HG03159 (cell line): Measurements from ENCODE around the gene KIF26B.

Experiments
- ATAC-seq: cut with Tn5 transposase; IDR thresholded peaks from one replicate; pipeline ENCODE4 v1.9.1; 2021; ENCODE audit warnings: mild to moderate bottlenecking, moderate library complexity; ENCODE audit not compliant: unreplicated experiment

Gene KIF26B

DNA sequence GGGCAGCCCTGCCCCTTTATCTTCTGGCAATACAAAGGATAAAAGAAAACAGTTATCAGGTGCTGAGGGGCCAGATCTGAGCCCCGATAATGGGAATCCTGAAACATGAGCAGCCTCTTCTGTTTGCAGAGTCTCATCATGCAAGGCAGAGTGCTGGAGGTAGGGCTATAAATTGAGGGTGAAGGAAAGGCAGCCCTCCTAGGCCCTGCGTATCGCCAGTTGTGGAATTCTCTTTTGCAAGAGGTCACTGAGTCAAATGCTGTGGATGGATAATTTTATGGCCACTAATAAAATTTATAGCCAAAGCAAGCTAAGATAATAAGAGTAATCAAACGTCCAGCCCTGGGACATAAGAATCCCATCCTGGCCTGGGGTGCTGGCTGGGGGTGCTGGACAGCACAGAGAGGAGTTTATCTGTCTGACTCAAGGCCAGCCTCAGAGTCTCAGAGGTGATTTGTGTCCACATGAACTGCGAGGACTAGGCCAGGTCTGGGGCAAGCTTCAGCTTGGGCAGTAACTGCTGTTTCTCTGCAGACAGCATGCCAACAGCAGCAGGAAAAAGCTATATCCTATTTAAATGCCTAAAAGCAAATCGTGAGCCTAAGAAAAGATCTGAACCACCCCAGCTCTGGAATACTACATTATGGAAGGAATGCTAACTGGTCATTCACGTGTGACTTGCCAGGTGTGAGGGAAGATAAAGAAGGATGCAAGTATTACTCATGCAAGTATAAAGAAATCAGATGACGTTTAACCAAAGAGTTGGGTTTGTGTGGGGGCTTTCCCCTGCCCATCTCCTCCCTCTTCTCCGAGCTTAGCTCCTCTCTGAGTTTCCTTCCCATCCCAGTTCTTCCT, 254.8 kb downstream of the KIF26B start:
- ATAC-seq = no peak

- no peak for ATAC-seq
Observed at GRCh38 chr1:245411245-245412036, 256.7 kb downstream of the KIF26B start.

DNA sequence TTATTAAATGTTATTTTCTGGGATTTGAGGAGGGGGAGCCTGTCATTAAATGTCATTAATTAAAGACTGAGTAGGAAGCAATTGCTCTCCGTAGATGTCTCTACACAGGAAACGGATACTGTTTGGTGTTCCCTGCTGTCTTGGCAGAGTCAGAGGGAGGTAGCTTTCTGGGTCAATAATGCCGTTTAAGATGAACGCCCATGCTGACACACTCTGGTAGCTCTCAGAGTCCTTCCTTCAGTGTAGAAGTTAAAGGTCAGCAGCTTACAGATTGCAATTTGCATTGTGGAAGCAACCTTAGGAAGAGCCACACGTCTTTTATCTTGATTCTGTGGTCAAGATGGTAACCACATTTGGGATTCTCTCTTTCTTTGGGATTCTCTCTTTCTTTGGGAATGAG, 257.5 kb downstream of the KIF26B start:
- ATAC-seq = no peak

- ATAC-seq = no peak
Observed at GRCh38 chr1:245416781-245417180, 262.0 kb downstream of the KIF26B start.

DNA sequence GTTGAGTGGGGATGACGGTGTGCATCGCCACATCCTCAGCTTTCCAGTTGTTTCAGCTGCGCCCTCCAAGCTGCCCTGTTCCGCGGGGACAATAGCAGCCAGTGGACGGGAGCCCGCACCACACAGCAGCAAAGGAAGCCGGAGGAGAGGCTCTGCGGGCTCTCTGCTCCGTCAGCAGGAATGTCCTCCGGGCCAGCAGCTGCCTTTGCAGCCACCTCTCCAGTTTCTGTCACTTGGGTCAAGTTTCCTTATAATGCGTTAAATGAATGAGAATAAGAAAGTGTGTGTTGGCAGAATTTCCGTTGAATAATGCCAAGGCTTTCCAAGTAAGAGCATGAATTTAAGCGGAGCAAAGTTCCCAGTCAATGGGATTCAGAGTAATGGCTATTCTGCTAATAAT, 263.3 kb downstream of the KIF26B start:
- ATAC-seq = no peak

DNA sequence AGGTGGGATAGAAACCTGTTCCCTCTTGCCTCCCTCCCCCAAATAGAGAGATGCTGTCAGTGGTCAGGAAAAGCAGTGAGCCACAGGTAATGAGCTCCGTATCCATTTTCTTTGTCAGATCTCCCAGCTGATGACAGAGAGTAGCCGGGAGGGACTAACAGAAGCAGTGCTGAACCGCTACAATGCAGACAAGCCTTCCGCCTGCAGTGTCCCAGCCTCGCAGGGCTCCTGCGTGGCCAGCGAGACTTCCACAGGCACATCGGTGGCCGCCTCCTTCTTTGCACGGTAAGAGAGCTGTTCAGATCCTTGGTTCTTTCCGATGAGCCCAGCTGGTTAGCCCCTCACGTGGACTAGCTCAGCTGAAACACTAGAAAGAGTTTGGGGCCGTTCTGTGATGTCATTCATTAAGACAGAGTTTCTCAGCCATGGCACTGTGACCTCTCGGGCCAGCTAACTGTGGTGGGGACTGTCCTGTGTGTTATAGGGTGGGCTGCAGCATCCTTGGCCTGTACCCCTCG, 264.7 kb downstream of the KIF26B start:
- no peak for ATAC-seq

- ATAC-seq = no peak
Observed at GRCh38 chr1:245419989-245420388, 265.2 kb downstream of the KIF26B start.

DNA sequence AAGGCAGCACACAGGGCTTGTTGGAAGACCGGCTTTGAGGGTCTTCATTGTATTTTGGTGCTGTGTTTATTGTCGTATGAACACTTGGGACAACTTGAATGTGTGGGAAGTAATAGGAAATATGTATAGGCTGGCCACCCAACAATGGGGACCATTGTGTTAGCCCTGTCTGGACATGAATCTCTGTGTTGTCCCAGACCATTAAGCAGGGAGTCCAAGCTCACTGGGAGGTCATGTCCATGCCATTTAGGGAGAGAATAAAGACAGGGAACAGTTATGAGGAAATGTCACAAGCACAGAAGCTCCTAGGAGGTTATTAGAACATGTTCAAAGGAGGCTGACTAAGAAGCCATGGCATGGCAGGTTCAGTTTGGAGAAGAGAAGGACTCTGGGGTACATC, 266.1 kb downstream of the KIF26B start:
- no peak for ATAC-seq

GRCh38 chr1:245428681-245429080, 273.9 kb downstream of the KIF26B start:
- no peak for ATAC-seq

DNA sequence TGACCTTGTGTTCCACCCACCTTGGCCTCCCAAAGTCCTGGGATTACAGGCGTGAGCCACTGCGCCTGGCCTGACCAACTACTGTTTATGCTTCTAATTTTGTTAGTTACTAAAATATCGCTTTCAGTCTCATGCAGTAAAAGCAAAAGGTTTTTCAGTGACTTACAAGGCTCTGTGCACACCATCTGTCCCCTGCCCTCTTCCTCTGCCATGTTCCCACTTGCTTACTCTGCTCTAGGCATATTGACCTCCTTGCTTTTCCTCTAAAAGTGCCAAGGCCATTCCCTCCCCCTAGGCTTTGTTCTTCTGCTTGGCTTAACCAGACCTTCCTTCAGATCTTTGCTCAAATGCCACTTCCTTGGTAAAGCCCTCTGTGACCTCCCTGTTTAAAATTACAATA, 276.9 kb downstream of the KIF26B start:
- ATAC-seq = no peak

- no peak for ATAC-seq
Observed at GRCh38 chr1:245432228-245432875, 277.6 kb downstream of the KIF26B start.

DNA sequence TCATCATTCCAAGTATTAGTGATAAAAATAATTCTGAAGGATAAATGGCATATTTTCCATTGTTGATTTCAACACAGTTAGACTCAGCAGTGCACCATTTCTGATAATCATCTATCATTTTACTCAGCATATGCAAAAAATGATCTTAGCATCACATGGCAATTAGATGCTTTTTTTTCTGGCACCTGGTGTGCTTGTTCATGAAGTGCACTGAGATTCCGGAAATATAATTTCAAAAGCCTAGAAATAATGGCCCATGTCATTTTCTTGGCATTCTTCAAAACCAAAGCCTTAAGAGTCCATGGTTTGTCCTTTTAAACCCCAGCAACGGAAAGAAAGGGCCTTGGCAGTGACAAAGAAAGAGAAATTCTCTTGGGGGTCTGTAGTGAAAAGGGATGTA, 278.8 kb downstream of the KIF26B start:
- ATAC-seq = no peak

DNA sequence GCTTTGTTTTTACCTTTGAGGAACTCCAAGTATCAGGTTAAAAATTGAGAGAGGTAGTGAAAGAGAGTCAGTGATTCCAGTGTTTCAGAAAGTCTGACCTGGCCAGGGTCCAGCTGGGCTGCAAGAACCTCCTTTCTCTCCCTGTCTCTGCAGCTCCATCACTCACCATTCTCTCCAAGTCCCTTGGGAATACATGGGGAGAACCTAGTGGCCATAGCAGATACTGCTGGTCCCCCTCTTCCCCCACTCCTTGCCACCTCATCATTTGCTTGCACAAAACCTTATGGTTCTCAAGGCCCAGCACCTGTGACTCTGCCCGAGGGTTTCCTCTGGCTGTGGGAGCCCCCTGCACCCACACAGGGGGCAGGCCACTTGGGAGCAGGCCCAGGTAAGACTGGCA, 279.5 kb downstream of the KIF26B start:
- no peak for ATAC-seq

DNA sequence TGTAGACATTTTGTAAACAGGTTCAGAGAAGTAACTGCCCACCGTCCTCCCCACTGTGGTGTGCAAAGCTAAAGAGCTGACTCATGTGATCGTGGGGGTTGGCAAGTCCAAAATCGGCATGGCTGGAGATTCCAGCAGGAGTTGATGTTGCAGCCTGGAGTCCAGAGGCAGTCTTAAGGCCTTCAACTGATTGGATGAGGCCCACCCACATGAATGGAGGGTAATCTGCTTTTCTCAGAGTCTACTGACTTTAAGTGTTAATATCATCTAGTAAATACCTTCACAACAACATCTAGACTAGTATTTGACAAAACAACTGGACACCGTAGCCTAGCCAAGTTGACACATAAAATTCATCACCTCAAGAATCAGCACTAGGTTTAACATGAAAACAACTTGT, 281.6 kb downstream of the KIF26B start:
- ATAC-seq = no peak

DNA sequence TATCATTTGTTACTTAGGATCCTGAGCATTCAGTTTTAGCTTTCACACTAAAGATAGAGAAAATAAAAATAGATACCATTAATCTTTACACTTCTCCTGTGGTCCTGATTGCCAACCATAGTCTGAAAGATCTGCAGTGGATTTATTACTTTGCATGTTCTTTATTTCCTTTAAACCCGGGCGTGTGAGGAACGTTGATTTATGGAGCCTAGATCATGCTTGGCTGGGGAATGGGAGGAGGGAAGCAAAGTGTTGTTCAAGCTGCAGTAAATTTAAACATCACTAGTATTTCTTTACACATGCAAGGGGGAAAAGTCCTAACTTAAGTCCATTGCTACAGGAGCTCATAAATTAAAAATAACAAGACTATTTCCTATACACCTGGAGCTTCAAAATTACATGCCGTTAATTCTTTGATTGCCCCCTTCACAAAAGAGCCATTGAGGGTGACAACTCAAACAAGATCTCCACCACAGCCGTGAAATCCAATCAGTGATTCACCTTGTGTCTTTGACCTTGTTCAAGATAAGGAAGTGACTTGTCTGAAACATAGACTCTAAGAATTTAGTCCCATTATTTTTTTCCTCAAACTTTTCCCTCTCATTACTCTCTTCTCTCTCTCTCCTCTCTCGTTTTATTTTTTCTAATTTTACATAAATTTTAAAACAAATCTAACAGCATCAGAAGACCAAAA, 282.7 kb downstream of the KIF26B start:
- no peak for ATAC-seq

DNA sequence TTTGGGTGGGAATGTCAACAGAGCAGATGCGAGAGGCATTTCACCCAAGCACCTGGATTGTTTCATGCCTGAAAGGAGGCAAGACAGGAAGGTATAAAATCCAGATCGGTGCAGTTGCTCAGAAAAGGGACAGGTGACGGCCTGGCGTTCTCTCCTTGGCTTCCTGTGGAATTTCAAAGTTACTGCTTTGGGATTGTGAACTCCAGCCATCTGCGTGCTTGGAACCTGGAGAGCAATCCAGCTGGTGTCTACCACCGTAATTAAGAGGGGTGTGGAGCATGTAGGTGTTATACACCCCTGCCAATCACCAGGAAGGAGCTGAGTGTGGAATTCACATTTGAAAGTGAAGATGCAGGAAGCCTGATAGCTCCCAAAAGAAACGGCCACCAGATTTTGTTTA, 286.1 kb downstream of the KIF26B start:
- no peak for ATAC-seq

DNA sequence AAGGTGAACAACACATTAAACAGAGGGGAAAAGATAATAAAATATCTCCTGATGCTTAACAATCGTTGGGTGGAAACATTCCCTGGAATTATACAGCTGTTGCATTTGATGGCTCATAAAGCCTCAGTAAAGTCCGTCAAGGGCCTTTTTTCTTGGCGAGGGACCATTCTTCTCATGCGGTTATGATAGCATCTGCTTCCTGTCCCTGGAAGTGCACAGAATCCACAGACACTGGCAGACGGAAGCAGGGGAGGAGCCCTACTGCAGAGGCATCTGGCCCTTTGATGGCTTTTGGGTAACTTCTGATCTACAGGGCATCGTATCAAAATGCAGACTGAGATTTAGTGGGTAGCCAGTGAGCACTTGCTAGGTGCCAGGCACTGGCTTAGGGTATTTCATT, 286.9 kb downstream of the KIF26B start:
- ATAC-seq = no peak

DNA sequence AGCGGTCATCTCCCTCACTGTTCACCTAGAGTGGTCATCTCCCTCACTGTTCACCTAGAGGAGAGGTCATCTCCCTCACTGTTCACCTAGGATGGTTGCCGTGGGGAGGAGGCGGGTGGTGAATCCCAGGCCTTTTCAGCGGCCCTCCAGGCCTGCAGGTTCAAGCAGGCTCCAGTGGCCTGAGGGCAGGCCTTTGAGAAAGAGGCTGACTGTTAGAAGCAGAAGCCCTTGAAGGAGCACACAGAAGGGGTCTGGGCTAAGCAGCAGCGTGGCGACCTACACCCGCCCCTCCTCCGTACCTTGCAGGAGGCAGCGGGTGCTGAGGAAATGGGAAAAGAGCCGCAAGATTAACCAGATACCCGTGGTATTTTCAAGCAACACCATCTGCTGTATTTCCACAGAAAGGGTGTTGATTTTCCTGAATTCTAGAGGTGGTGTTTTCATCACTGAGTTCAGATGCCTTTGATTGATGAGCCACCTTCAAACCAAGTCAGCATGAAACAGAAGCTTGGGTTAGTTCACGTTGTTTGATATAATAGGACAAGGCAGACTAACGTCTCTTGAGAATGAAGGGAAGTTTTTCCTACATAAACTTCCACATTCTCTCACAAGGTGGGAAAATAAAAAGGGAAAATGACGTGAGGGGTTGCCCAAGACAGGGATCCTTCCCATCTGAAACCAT, 289.5 kb downstream of the KIF26B start:
- ATAC-seq = no peak

GRCh38 chr1:245444945-245445344, 290.2 kb downstream of the KIF26B start:
- no peak for ATAC-seq

- ATAC-seq = no peak
Observed at GRCh38 chr1:245448531-245448930, 293.7 kb downstream of the KIF26B start.
